HCT116 (cell line): Measurements from ENCODE around the gene DPH2. TPM values are rescaled to one million over a fixed set of nuclear protein-coding genes. Genes with fewer than 3 reads are reported as not detected.

ENCODE experiments used
- ATAC-seq: fragments of 200-7000 bp; cut with Tn5 transposase; 2 replicates; pipeline ENCODE4 v1.9.1; 2020; ENCODE audit warnings: mild to moderate bottlenecking, moderate library complexity
- BruUV-seq: library from RNA; stranded (reverse); fragments of 400-500 nt; replicated peaks from 2 replicates; lab custom pipeline; 2021; lab: Mats Ljungman, UMichigan
- CTCF ChIA-PET: fragments of 300-600 bp; sonication (Branson Sonifier 250); formaldehyde crosslinking; loops from one replicate; lab custom pipeline; 2021; ENCODE audit warnings: antibody characterized with exemption; lab: Charles Lee
- POLR2A ChIA-PET: fragments of 300-600, 350-600 bp; sonication (Branson Sonifier 250); formaldehyde crosslinking; loops from one replicate; lab custom pipeline; 2021; ENCODE audit warnings: antibody characterized with exemption; lab: Charles Lee
- RAD21 ChIA-PET, 2 experiments: fragments of 300-600 bp; sonication (Branson Sonifier 250); formaldehyde crosslinking; loops; one replicate each; lab custom pipeline; 2023; ENCODE audit warnings: low total read pairs in 2 of 2; ENCODE audit not compliant: uncharacterized antibody in 2 of 2, unreplicated experiment in 2 of 2, low non-redundant PET in 1 of 2; lab: Charles Lee
- DNase-seq: peaks from one replicate; pipeline ENCODE4 v3.0.0-alpha.2; 2010; ENCODE audit warnings: low read depth, low spot score
- H2AFZ ChIP-seq: fragments of 200-600 bp; shearing (Covaris generic), sonication (generic); 2 replicates; pipeline ENCODE4 v1.6.1; 2017; ENCODE audit warnings: low read depth, mixed run types, mixed read lengths, antibody characterized with exemption, low read length; ENCODE audit not compliant: poor library complexity, severe bottlenecking
- H3K27ac ChIP-seq: 2 replicates; pipeline ENCODE4 v1.5.1; 2012; ENCODE audit warnings: low read depth, low read length
- H3K27me3 ChIP-seq: fragments of 200-600 bp; sonication (generic); 2 replicates; pipeline ENCODE4 v1.6.1; 2016; ENCODE audit warnings: mixed run types, low read length, mixed read lengths; ENCODE audit not compliant: insufficient read depth
- H3K36me3 ChIP-seq, 2 experiments: fragments of 200-500 bp in 1 of 2; fragments of 200-600 bp in 1 of 2; sonication (Bioruptor generic) in 1 of 2; sonication (generic) in 1 of 2; 2 replicates each; pipeline versions ENCODE4 v1.5.1 to v1.6.1; 2014 to 2016; ENCODE audit warnings: low read length in 2 of 2, inconsistent platforms in 1 of 2, mixed read lengths in 1 of 2, mixed run types in 1 of 2; ENCODE audit not compliant: insufficient read depth in 2 of 2, control insufficient read depth in 1 of 2
- H3K4me1 ChIP-seq, 2 experiments: fragments of 200-600 bp in 1 of 2; sonication (generic) in 1 of 2; 2 replicates each; pipeline versions ENCODE4 v1.5.1 to v1.6.1; 2012 to 2017; ENCODE audit warnings: low read length in 2 of 2, inconsistent platforms in 1 of 2, mild to moderate bottlenecking in 1 of 2, mixed read lengths in 1 of 2, mixed run types in 1 of 2, moderate library complexity in 1 of 2; ENCODE audit not compliant: insufficient read depth in 2 of 2, control insufficient read depth in 1 of 2
- H3K4me2 ChIP-seq: fragments of 200-600 bp; sonication (generic); 2 replicates; pipeline ENCODE4 v1.6.1; 2017; ENCODE audit warnings: mixed run types, low read length, mixed read lengths
- H3K4me3 ChIP-seq, 2 experiments: fragments of 200-600 bp in 1 of 2; sonication (generic) in 1 of 2; replicated peaks in 1 of 2; 2 replicates each; pipeline ENCODE4 v1.5.1; 2011 to 2016; ENCODE audit warnings: low read length in 2 of 2, control low read depth in 1 of 2, low read depth in 1 of 2, mild to moderate bottlenecking in 1 of 2, mixed read lengths in 1 of 2, mixed run types in 1 of 2
- H3K79me2 ChIP-seq: fragments of 200-600 bp; sonication (generic); 2 replicates; pipeline ENCODE4 v1.6.1; 2017; ENCODE audit warnings: mild to moderate bottlenecking, mixed run types, low read length, moderate library complexity, mixed read lengths; ENCODE audit not compliant: insufficient read depth
- H3K9ac ChIP-seq: fragments of 200-600 bp; sonication (generic); 2 replicates; pipeline ENCODE4 v1.6.1; 2016; ENCODE audit warnings: low read length, mixed read lengths
- H3K9me2 ChIP-seq: fragments of 200-600 bp; sonication (generic), shearing (Covaris generic); 2 replicates; pipeline ENCODE4 v1.6.1; 2017; ENCODE audit warnings: mixed run types, mild to moderate bottlenecking, moderate library complexity; ENCODE audit not compliant: insufficient read depth
- H3K9me3 ChIP-seq, 2 experiments: fragments of 200-500 bp in 1 of 2; fragments of 200-600 bp in 1 of 2; sonication (Bioruptor generic) in 1 of 2; sonication (generic) in 1 of 2; 2 replicates each; pipeline ENCODE4 v1.6.1; 2014 to 2017; ENCODE audit warnings: low read length in 2 of 2, mixed read lengths in 2 of 2, inconsistent platforms in 1 of 2, low read depth in 1 of 2, mild to moderate bottlenecking in 1 of 2, mixed run types in 1 of 2, moderate library complexity in 1 of 2; ENCODE audit not compliant: control insufficient read depth in 1 of 2, insufficient read depth in 1 of 2
- H4K20me1 ChIP-seq: fragments of 200-600 bp; sonication (generic), shearing (Covaris generic); 2 replicates; pipeline ENCODE4 v1.6.1; 2017; ENCODE audit warnings: mixed run types, mild to moderate bottlenecking, moderate library complexity; ENCODE audit not compliant: insufficient read depth
- ATF3 ChIP-seq: IDR thresholded peaks from 2 replicates; pipeline ENCODE4 v1.6.1; 2012
- ELF1 ChIP-seq: IDR thresholded peaks from 2 replicates; pipeline ENCODE4 v1.6.1; 2012; ENCODE audit warnings: low read depth, borderline replicate concordance
- FOSL1 ChIP-seq: IDR thresholded peaks from 2 replicates; pipeline ENCODE4 v1.6.1; 2012; ENCODE audit warnings: low read depth
- POLR2A ChIP-seq: IDR thresholded peaks from 2 replicates; pipeline ENCODE4 v1.7.0; 2011; ENCODE audit warnings: borderline replicate concordance; ENCODE audit not compliant: insufficient read depth, insufficient read length; ENCODE audit errors: extremely low read depth
- SP1 ChIP-seq: IDR thresholded peaks from 2 replicates; pipeline ENCODE4 v1.6.1; 2012; ENCODE audit warnings: low read depth
- SRF ChIP-seq: IDR thresholded peaks from 2 replicates; pipeline ENCODE4 v1.6.1; 2012; ENCODE audit warnings: low read depth
- YY1 ChIP-seq: IDR thresholded peaks from 2 replicates; pipeline ENCODE4 v1.6.1; 2011; ENCODE audit warnings: low read length, low read depth, moderate library complexity, mild to moderate bottlenecking; ENCODE audit not compliant: insufficient replicate concordance; ENCODE audit errors: extremely low read depth
- ZBTB33 ChIP-seq: IDR thresholded peaks from 2 replicates; pipeline ENCODE4 v1.6.1; 2011; ENCODE audit warnings: mild to moderate bottlenecking, low read length, moderate library complexity; ENCODE audit not compliant: insufficient replicate concordance; ENCODE audit errors: extremely low read depth
- intact Hi-C: fragments of 100-400 bp; cut with micrococcal nuclease; formaldehyde crosslinking; loops from 2 replicates; pipeline ENCODE4 v1.10.0; 2022
- total RNA-seq: library from RNA; stranded (reverse); gene quantifications from one replicate; pipeline ENCODE4 v1.2.1, GENCODE V29; 2021; ENCODE audit not compliant: unreplicated experiment

DPH2 gene
- total RNA-seq, 1 experiment from 2014 or later: 53.2 TPM

GRCh38 chr1:43946236-43947060 is 23.4 kb upstream of the DPH2 start, which contains the start of gene IPO13 (continued):
- TF ChIP-seq ZBTB33 (no peak), ELF1 (peak; percentile 90; the same call in 1 of the 2 replicates), SP1 (peak; percentile 87)

- Histone ChIP-seq H4K20me1 (no peaks in the 10 kb centered on the region), H3K4me1 (peaks cover 10 to 23% of the 10 kb centered on the region in 2 experiments; a peak in 3 of 4 replicates), H3K9ac (peak overlapping the region; percentile 76), H3K27ac (peak overlapping the region; percentile 88), H3K27me3 (no peaks in the 10 kb centered on the region), H3K9me3 (no peaks in the 10 kb centered on the region), H3K79me2 (peaks cover 11% of the 10 kb centered on the region), H3K36me3 (0 out of 4 replicates have a peak, but pooled peaks cover 0 to 3% of the 10 kb centered on the region in 2 experiments), H3K4me3 (peak overlapping the region; percentile 77 to 97), H3K9me2 (no peaks in the 10 kb centered on the region), H3K4me2 (peak overlapping the region; percentile 96), H2AFZ (peak overlapping the region; percentile 56)
- ChIA-PET POLR2A (interaction anchor here (0.7 to 1.4 kb wide), 3 partner anchors 13 to 138 kb away, joined by 3 to 9 read pairs (median 3); no protein-coding TSS in a partner anchor), RAD21 (interaction anchor here in 1 of 2 experiments (2.0 kb wide), 1 partner anchor 184 kb away, joined by 10 read pairs; no protein-coding TSS in a partner anchor), CTCF (interaction anchor here (3.3 to 9.8 kb wide), 2 partner anchors 14 to 184 kb away, joined by 24 to 130 read pairs; partner anchors contain the start of gene ARTN)
- no peak for TF ChIP-seq SRF
- TF ChIP-seq ATF3: no peak
- no peak for TF ChIP-seq POLR2A
- no peak for TF ChIP-seq YY1
- TF ChIP-seq FOSL1: no peak
- ATAC-seq: no peak
- TSS peak; percentile 51 for BruUV-seq
- intact Hi-C loops: no loop called here
- DNase-seq: no peak
These were observed 22.5 kb upstream of the DPH2 start for GRCh38 chr1:43947061-43947873.
